Suppressor macrophage (primary cell): ENCODE results near the gene ID2.
A peak's percentile ranks its signal among the peaks of the same experiment; 100 is the strongest.
"Not testable (repeated sequence)": the region's sequence is repeated elsewhere in the genome, so short reads cannot be mapped to it uniquely, and the experiment has no call there.

ENCODE experiments used
- DNase-seq, 4 experiments: peaks; one replicate each; pipeline ENCODE4 v3.0.0-alpha.2; 2020 to 2022

Gene ID2

GRCh38 chr2:8685697-8686358, 4.0 kb downstream of the ID2 start:
- peak; percentile 79 to 88 (median 86) for DNase-seq

- DNase-seq: no peak
Measured at GRCh38 chr2:8691859-8692437, 10.1 kb downstream of the ID2 start.

DNA sequence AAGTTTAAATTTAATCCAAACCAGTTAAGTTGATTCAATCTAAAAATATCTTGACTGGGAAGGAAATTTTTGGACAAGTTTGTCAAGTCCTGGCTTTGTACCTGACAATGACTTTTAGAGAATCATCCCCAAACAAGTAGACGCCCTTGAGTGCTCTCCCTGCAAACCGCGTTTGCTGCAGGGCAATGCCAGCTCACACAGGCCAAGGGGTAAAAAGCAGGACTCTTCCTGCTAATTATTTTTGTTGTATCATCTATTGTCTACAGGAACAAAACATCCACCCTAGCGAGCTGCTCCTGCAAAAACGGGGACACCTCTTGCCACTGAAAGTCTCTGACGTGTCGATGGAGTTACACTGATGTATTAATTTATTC, 10.9 kb downstream of the ID2 start:
- DNase-seq: no peak

DNA sequence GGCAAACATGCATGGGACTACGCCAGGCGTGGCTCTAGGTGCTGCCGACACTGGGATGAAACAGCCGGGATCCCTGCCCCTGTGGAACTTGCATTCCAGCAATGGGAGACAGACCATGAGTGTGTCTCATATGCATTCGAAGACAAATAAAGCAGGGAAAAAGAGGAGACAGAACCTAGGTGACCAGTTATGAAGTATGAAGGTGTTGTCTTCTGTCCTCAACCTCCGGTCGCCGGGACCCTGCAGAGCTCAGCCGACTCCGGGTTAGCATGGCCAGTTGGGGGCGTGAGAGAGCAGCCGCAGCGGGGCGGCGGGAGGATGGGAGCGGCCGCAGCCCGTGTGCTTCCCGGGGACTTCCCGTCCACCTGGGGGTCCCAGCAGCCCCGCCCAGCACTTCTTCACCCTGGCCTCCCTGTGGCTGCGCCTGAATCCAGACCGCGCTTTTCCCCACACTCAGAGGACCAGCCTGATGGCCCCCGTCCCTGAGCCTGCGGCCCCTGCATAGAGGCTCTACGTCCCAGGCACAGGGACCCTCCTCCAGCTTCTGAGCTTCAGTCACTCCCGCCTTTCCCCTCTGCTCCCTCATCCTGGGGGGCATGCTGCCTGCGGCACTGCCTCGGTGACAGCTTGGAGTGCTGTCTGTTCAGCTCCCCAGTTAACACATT, 11.4 kb downstream of the ID2 start:
- peak; percentile 25 to 56 (median 38) for DNase-seq

- no peak for DNase-seq
Measured at GRCh38 chr2:8694737-8695136, 12.9 kb downstream of the ID2 start.

GRCh38 chr2:8697190-8697589, 15.3 kb downstream of the ID2 start:
- no peak for DNase-seq

- DNase-seq: no peak
Measured at GRCh38 chr2:8699839-8700238, 18.0 kb downstream of the ID2 start.

DNA sequence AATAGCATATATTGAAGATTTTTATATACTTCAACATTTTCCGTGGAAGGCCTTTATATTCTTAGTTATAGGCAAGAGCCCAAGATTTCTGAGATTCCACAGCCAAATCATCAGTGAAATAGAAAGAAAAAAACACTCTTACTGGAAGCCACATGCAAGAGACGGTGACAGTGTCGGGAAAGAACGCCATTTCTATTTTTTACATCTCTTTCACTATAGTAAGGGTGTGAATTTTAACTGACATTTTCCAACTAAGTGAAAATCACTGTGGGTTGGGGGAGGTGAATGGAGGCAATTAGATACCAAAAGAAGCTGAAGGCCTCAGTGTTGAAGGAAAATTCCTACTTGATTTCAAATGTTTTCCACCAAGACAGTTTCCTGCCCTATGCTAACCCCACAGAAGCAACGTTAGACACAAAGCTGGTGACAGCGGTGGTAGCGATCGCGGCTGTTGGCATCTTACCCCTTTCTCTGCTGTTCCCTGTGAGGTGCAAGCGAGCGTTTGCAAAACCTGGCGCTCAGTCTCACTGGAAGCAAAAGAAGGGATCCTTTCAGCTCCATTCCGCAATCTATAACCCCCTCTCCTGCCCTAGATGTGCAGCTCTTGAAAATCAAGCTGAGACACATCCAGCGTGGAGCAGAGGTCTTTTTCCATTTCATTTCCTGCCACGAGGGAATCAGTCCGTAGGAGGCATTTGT, 20.0 kb downstream of the ID2 start:
- no peak for DNase-seq

GRCh38 chr2:8704906-8705305, 23.1 kb downstream of the ID2 start:
- DNase-seq: no peak

GRCh38 chr2:8709611-8710010, 27.8 kb downstream of the ID2 start:
- DNase-seq: no peak

DNA sequence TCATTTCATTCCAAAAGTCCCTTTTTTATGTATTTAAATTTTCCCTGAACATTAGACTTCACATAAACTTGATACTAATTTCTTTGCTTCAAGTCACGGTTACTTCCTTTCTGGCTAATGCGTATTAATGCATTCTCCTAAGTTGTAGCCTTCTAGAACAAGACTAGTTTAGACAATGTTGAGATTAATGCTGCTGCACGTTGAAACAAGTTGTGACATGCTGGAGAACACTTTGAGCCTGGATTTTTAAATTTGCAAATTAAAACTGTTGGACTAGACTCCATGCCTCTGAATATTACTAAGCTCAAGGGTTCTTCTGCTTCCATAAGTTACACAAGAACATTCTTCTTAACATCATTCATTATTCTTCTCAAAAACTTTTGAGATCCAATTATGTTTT, 29.1 kb downstream of the ID2 start:
- DNase-seq: no peak

DNA sequence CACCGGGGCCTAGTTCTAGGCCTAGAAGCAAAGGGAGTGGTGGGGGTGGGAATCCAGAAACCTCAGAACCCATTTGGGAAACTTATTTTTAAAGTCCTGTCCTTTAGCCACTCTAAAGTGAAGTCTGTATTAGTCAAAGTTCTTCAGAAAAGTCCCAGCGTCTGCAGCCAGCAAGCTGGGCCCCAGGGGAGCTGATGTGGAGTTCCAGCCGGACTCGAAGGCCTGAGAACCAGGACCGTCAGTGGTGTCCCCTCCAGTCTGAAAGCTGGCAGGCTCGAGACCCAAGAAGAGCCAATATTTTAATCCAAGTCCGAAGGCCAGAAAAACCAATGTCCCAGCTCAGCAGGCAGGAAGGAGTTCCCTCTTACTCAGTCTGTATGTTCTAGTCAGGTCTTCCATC, 32.4 kb downstream of the ID2 start:
- no peak for DNase-seq

DNA sequence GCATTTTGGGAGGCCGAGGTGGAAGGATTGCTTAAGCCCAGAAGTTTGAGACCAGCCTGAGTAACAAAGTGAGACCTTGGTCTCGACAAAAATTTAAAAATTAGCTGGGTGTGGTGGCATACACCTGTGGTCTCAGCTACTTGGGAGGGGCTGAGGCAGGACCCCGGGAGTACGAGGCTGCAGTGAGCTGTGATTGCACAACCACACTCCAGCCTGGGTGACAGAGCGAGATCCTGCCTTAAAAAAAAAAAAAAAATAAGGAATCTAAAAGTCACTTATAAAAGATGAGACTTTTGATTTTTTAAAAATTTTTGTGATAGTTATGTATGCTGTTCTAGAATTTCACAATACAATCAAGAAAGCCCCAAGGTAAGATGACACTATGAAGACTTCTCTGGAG, 33.1 kb downstream of the ID2 start:
- no peak for DNase-seq

GRCh38 chr2:8719528-8719927, 37.7 kb downstream of the ID2 start:
- DNase-seq: no peak

DNA sequence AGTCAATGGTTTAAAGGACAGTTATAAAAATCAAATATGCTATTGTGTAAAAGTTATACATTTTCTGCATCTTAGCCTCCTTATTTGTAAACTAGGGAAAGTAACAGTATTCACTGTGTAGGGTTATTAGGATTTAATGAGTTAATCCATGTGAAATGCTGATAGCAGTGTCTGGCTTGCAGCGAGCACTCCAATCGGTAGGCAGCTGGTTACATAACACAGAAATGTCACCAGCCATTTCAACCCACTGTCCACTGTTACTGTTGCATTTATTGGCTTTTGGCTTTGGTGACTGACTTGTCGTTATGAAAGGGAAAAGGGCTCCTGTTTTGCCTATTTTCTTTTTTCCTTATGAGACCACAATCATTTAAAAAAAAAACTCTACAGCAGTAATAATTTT, 38.9 kb downstream of the ID2 start:
- DNase-seq: no peak

GRCh38 chr2:8721410-8721809, 39.6 kb downstream of the ID2 start:
- no peak for DNase-seq

- DNase-seq: no peak
Measured at GRCh38 chr2:8722986-8723385, 41.1 kb downstream of the ID2 start.

DNA sequence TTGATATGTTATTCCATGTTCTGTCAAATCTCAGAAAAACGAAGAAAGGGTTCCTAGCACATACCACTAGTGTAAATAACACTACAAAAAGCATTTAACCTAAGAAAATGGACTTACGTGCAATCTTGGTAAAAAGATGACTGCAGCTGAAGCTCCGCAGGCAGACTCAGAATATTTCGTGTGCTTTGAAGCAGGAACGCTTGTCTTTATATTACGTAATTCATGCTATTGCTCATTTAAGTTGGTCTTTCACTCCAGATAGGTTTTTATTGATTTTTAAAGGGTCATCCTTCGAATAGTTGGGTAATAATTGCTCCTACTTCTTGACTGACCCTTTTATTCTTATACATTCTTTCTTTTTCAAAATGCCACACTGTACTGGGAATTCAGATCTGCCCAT, 44.0 kb downstream of the ID2 start:
- DNase-seq: no peak

- no peak for DNase-seq
Measured at GRCh38 chr2:8728305-8729015, 46.6 kb downstream of the ID2 start.

DNA sequence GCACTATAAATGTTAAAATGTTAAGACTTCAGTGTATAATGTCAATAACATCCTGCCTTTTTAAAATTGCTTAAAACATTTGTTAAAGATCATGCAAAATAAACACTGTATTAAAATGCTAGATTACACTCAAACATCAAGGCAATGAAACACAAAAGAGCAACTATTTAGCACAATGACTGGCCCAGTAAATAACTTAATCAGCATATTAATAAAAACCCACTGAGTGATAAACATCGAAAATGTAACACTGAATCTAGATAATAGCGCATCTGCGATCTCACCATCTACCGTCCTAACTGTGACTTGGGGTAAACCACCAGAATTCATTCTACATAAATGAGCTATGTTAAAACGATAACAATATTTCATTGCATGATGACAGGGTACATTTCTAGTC, 47.2 kb downstream of the ID2 start:
- not testable (repeated sequence) for DNase-seq

GRCh38 chr2:8729939-8730338, 48.1 kb downstream of the ID2 start:
- DNase-seq: no peak

GRCh38 chr2:8732601-8733000, 50.7 kb downstream of the ID2 start:
- DNase-seq: no peak
